GM12872 (cell line): Measurements from ENCODE around the gene MEX3C.

ENCODE experiments used
- CTCF ChIP-seq: IDR thresholded peaks from 3 replicates; pipeline ENCODE4 v1.5.1; 2011; ENCODE audit warnings: low read depth, mild to moderate bottlenecking, low read length, moderate library complexity; ENCODE audit not compliant: insufficient read depth

MEX3C gene

GRCh38 chr18:51188024-51188701 is 9.3 kb downstream of the MEX3C start:
- TF ChIP-seq CTCF = no peak

GRCh38 chr18:51185075-51185474 is 12.4 kb downstream of the MEX3C start:
- TF ChIP-seq CTCF = no peak

- no peak for TF ChIP-seq CTCF
Measured at GRCh38 chr18:51184091-51184457, 13.4 kb downstream of the MEX3C start.

GRCh38 chr18:51183372-51184090 is 13.9 kb downstream of the MEX3C start:
- TF ChIP-seq CTCF = no peak

- no peak for TF ChIP-seq CTCF
Measured at GRCh38 chr18:51182824-51183223, 14.7 kb downstream of the MEX3C start.

- TF ChIP-seq CTCF = no peak
Measured at GRCh38 chr18:51171625-51172259, 25.7 kb downstream of the MEX3C start.

GRCh38 chr18:51171223-51171622 is 26.3 kb downstream of the MEX3C start:
- no peak for TF ChIP-seq CTCF
